ENCODE measurements around the gene CAPN2.
"Not testable (repeated sequence)": the region's sequence is repeated elsewhere in the genome, so short reads cannot be mapped to it uniquely, and the experiment has no call there.

Gene CAPN2

GRCh38 chr1:223793716-223794115 lies 81.4 kb downstream of the CAPN2 start:
- no peak for DNase-seq

- DNase-seq: no peak
Observed at GRCh38 chr1:223794136-223794880, 82.0 kb downstream of the CAPN2 start.

GRCh38 chr1:223796210-223796609 lies 83.9 kb downstream of the CAPN2 start:
- no peak for DNase-seq

- DNase-seq: no peak
Observed at GRCh38 chr1:223802032-223802431, 89.7 kb downstream of the CAPN2 start.

- DNase-seq: no peak
Observed at GRCh38 chr1:223802602-223803001, 90.3 kb downstream of the CAPN2 start.

GRCh38 chr1:223803211-223803610 lies 90.9 kb downstream of the CAPN2 start:
- DNase-seq: no peak

- DNase-seq: peak; percentile 10
Observed at GRCh38 chr1:223809905-223810304, 97.6 kb downstream of the CAPN2 start.

GRCh38 chr1:223810586-223810985 lies 98.2 kb downstream of the CAPN2 start:
- DNase-seq: no peak

GRCh38 chr1:223811634-223812101 lies 99.3 kb downstream of the CAPN2 start:
- DNase-seq: no peak

- no peak for DNase-seq
Observed at GRCh38 chr1:223813645-223814044, 101.3 kb downstream of the CAPN2 start.

GRCh38 chr1:223815020-223815853 lies 102.9 kb downstream of the CAPN2 start:
- DNase-seq: no peak

- no peak for DNase-seq
Observed at GRCh38 chr1:223815865-223816264, 103.5 kb downstream of the CAPN2 start.

GRCh38 chr1:223817265-223817664 lies 104.9 kb downstream of the CAPN2 start:
- not testable (repeated sequence) for DNase-seq

GRCh38 chr1:223819730-223820514 lies 107.6 kb downstream of the CAPN2 start:
- DNase-seq: peak; percentile 68

- DNase-seq: no peak
Observed at GRCh38 chr1:223820515-223820858, 108.1 kb downstream of the CAPN2 start.

GRCh38 chr1:223820971-223821370 lies 108.6 kb downstream of the CAPN2 start:
- DNase-seq: no peak

GRCh38 chr1:223824287-223824686 lies 111.9 kb downstream of the CAPN2 start:
- DNase-seq: no peak

- DNase-seq: no peak
Observed at GRCh38 chr1:223824712-223825111, 112.4 kb downstream of the CAPN2 start.
